Adrenal gland (tissue), 5 donors: ENCODE measurements around the gene SYNPO2L.

Experiments
- POLR2A ChIP-seq, 2 donors: fragments of 450-650 bp; IDR thresholded peaks; one replicate each; pipeline ENCODE4 v1.6.1; 2017; ENCODE audit warnings: antibody characterized with exemption in 2 of 2, mild to moderate bottlenecking in 2 of 2, moderate library complexity in 1 of 2
- TF ChIP-seq, protein P1 (sequence below), 6 experiments: fragments of 450-650 bp in 4 of 6; fragments of 200-600 bp in 2 of 6; sonication (generic) in 1 of 6; IDR thresholded peaks; 1 replicate in 5 of 6; 2 replicates in 1 of 6; pipeline versions ENCODE4 v1.5.1 to v1.8.0; 2016 to 2021; ENCODE audit warnings: antibody characterized with exemption in 6 of 6, mild to moderate bottlenecking in 2 of 6, moderate library complexity in 1 of 6
- donor health status: DM: no; HTN: no; CAD: no.

DNA sequence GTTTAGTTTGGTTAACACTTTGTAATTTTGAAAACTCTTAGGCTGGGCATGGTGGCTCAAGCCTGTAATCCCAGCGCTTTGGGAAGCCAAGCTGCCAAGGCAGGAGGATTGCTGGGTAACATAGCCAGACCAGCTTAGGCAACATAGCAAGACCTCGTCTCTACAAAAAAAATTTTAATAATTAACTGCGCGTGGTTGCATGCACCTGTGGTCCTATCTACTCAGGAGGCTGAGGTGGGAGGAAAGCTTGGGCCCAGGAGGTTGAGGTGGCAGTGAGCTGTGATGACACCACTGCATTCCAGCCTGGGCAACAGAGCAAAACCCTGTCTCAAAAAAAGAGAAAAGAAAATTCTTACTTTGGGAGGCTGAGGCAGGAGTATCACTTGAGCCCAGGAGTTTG, 32.8 kb downstream of the SYNPO2L start:
- TF ChIP-seq, protein P1, sequence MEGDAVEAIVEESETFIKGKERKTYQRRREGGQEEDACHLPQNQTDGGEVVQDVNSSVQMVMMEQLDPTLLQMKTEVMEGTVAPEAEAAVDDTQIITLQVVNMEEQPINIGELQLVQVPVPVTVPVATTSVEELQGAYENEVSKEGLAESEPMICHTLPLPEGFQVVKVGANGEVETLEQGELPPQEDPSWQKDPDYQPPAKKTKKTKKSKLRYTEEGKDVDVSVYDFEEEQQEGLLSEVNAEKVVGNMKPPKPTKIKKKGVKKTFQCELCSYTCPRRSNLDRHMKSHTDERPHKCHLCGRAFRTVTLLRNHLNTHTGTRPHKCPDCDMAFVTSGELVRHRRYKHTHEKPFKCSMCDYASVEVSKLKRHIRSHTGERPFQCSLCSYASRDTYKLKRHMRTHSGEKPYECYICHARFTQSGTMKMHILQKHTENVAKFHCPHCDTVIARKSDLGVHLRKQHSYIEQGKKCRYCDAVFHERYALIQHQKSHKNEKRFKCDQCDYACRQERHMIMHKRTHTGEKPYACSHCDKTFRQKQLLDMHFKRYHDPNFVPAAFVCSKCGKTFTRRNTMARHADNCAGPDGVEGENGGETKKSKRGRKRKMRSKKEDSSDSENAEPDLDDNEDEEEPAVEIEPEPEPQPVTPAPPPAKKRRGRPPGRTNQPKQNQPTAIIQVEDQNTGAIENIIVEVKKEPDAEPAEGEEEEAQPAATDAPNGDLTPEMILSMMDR (IDR thresholded peaks at IDR 0.05), result no peak
- TF ChIP-seq POLR2A (IDR thresholded peaks at IDR 0.05), result no peak
